ENCODE results near the gene CMC4. TPM values are rescaled to one million over a fixed set of nuclear protein-coding genes. Genes with fewer than 3 reads are reported as not detected.

The CMC4 gene
- polyA plus RNA-seq, 2 of the 4 experiments (the other 2 are of a cell fraction): 15.1 to 16.9 TPM

DNA sequence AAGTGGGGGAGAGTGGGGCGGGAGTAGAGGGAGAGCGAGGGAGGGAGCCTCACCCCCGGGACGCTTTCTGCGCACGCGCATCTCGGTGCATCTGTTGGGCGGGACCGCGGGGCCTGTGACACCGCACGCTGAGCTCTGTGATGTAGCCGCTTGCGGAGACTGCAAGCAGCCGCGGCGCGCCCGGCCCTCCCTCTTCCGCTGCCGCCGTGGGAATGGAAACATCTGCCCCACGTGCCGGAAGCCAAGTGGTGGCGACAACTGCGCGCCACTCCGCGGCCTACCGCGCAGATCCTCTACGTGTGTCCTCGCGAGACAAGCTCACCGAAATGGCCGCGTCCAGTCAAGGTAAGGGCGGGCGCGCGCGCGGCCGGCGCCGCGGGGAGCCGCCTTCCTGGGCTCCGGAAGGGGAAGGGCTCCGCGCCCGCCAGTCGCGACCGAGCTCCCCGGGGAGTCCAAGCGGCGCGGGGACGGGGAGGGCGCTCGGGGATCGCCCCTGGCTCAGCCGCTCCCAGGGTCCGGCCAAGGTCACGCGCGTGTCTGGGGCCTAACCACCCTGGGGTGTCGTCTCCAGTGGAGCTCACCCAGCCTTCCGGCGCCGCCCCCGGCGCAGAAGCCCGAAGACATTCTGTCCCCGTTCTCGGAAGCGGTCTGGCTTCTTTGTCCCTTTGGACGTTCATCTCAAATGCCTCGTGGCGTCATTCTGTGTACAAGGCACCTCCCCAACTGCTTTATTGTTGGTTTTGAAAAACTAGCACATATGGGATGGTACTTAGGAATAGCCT is 44.0 kb downstream of the CMC4 start, which contains the start of gene FUNDC2:
FUNDC2 (plus strand) TSS at position 118 of the 782 bp plus-strand sequence; CDS start at position 213, 95 bp downstream.
- DNase-seq (ENCODE audit: low read depth in 1 of 2, low spot score in 1 of 2) (peak; percentile 7 to 98), FAIRE-seq (peak; percentile 89), ATAC-seq (peak; percentile 91 to 93)
- 0% methylated on average over 11 of the region's 82 CpGs for WGBS (ENCODE audit: missing lambda C conversion rate)
- Histone ChIP-seq H3K4me2 (peak within 1 kb of the TSS; percentile 87), H3K4me1 (peaks cover 27% of the 10 kb centered on the region), H3K4me3 (peak within 1 kb of the TSS; percentile 62), H3K27ac (peak within 1 kb of the TSS; percentile 89 to 98), H3K9me3 (no peaks in the 10 kb centered on the region)
- POLR2A ChIA-PET: interaction anchor here (0.7 to 1.4 kb wide), 12 partner anchors 9 to 190 kb away, joined by 3 to 8 read pairs (median 4); partner anchors contain the start of gene VBP1
- TF ChIP-seq NR3C1 (IDR thresholded peaks at IDR 0.05) (no peak), POLR2A (IDR thresholded peaks at IDR 0.05; ENCODE audit: low read length) (peak; percentile 43), TP53 (CRISPR knock-in tag; IDR thresholded peaks at IDR 0.05) (no peak), PHF8 (IDR thresholded peaks at IDR 0.05; ENCODE audit: borderline replicate concordance, low read depth) (peak; percentile 94; the same call in 1 of the 2 replicates), CHD2 (IDR thresholded peaks at IDR 0.05; ENCODE audit: low read length, partially characterized antibody) (peak; percentile 75), GATA3 (IDR thresholded peaks at IDR 0.05; ENCODE audit: borderline replicate concordance) (peak; percentile 38; the same call in 1 of the 2 replicates), HMGXB4 (CRISPR knock-in tag; IDR thresholded peaks at IDR 0.05; ENCODE audit: borderline replicate concordance) (0 out of 2 replicates have a peak, but pooled peaks have one; percentile 49), HOXB5 (CRISPR knock-in tag; IDR thresholded peaks at IDR 0.05) (peak; percentile 5; the same call in 1 of the 2 replicates), MYC (IDR thresholded peaks at IDR 0.05; ENCODE audit: borderline replicate concordance, low read length) (peak; percentile 44; the same call in 1 of the 2 replicates), ZNF302 (CRISPR knock-in tag; IDR thresholded peaks at IDR 0.05) (no peak), ATOH8 (CRISPR knock-in tag; IDR thresholded peaks at IDR 0.05; ENCODE audit: low read depth) (no peak), RFX5 (IDR thresholded peaks at IDR 0.05) (no peak), MAX (IDR thresholded peaks at IDR 0.05) (peak; percentile 94), HDAC2 (IDR thresholded peaks at IDR 0.05) (no peak), JUN (IDR thresholded peaks at IDR 0.05) (peak in 1 of 2 experiments; percentile 88; a peak in 4 of 5 replicates)
- TF ChIP-seq, protein P1, sequence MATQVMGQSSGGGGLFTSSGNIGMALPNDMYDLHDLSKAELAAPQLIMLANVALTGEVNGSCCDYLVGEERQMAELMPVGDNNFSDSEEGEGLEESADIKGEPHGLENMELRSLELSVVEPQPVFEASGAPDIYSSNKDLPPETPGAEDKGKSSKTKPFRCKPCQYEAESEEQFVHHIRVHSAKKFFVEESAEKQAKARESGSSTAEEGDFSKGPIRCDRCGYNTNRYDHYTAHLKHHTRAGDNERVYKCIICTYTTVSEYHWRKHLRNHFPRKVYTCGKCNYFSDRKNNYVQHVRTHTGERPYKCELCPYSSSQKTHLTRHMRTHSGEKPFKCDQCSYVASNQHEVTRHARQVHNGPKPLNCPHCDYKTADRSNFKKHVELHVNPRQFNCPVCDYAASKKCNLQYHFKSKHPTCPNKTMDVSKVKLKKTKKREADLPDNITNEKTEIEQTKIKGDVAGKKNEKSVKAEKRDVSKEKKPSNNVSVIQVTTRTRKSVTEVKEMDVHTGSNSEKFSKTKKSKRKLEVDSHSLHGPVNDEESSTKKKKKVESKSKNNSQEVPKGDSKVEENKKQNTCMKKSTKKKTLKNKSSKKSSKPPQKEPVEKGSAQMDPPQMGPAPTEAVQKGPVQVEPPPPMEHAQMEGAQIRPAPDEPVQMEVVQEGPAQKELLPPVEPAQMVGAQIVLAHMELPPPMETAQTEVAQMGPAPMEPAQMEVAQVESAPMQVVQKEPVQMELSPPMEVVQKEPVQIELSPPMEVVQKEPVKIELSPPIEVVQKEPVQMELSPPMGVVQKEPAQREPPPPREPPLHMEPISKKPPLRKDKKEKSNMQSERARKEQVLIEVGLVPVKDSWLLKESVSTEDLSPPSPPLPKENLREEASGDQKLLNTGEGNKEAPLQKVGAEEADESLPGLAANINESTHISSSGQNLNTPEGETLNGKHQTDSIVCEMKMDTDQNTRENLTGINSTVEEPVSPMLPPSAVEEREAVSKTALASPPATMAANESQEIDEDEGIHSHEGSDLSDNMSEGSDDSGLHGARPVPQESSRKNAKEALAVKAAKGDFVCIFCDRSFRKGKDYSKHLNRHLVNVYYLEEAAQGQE (IDR thresholded peaks at IDR 0.05): peak; percentile 67
- TF ChIP-seq, protein P2, sequence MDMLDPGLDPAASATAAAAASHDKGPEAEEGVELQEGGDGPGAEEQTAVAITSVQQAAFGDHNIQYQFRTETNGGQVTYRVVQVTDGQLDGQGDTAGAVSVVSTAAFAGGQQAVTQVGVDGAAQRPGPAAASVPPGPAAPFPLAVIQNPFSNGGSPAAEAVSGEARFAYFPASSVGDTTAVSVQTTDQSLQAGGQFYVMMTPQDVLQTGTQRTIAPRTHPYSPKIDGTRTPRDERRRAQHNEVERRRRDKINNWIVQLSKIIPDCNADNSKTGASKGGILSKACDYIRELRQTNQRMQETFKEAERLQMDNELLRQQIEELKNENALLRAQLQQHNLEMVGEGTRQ (IDR thresholded peaks at IDR 0.05): peak; percentile 88
- TF ChIP-seq, protein P3, sequence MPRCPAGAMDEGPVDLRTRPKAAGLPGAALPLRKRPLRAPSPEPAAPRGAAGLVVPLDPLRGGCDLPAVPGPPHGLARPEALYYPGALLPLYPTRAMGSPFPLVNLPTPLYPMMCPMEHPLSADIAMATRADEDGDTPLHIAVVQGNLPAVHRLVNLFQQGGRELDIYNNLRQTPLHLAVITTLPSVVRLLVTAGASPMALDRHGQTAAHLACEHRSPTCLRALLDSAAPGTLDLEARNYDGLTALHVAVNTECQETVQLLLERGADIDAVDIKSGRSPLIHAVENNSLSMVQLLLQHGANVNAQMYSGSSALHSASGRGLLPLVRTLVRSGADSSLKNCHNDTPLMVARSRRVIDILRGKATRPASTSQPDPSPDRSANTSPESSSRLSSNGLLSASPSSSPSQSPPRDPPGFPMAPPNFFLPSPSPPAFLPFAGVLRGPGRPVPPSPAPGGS (IDR thresholded peaks at IDR 0.05): peak; percentile 67; the same call in 2 of the 3 replicates
- TF ChIP-seq, protein P4, sequence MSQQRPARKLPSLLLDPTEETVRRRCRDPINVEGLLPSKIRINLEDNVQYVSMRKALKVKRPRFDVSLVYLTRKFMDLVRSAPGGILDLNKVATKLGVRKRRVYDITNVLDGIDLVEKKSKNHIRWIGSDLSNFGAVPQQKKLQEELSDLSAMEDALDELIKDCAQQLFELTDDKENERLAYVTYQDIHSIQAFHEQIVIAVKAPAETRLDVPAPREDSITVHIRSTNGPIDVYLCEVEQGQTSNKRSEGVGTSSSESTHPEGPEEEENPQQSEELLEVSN (IDR thresholded peaks at IDR 0.05; ENCODE audit: borderline replicate concordance, low read depth): peak; percentile 74
- CTCF ChIA-PET: interaction anchor here (1.0 to 1.3 kb wide), 5 partner anchors 22 to 47 kb away, joined by 3 to 5 read pairs (median 3); no protein-coding TSS in a partner anchor

Data from A549 (cell line).